Measurements from ENCODE around the gene GPR156.
"Not testable (repeated sequence)": the region's sequence is repeated elsewhere in the genome, so short reads cannot be mapped to it uniquely, and the experiment has no call there.

Gene GPR156

DNA sequence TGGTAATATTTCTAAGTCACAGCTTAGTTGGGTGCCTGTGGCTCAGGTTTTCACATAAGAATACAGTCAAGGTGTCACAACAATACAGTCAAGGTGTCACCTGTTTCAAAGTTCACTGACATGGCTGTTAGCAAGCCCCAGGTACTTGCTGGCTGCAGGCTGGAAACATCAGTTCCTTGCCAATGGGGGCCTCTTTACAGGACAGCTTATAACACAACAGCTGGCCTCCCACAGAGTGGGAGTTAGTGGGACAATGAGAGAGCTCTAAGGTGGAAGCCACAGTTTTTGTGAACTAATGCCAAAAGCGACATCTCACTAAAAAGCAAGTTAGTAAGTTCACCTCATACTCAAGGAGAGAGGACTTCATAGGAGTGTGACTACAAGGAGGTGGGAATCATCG is 45.4 kb downstream of the GPR156 start:
- H3K9me3 Mint-ChIP-seq, result no peaks in the 10 kb centered on the region
- DNase-seq (no peak), ATAC-seq (no peak)
- H3K4me3 Mint-ChIP-seq, result no peak overlapping the region
- peaks cover 22% of the 10 kb centered on the region for H3K27me3 Mint-ChIP-seq
- no peaks in the 10 kb centered on the region for H3K4me1 Mint-ChIP-seq
- no peak overlapping the region for H3K27ac Mint-ChIP-seq
- H3K36me3 Mint-ChIP-seq (ENCODE audit: low read depth), result no peaks in the 10 kb centered on the region

DNA sequence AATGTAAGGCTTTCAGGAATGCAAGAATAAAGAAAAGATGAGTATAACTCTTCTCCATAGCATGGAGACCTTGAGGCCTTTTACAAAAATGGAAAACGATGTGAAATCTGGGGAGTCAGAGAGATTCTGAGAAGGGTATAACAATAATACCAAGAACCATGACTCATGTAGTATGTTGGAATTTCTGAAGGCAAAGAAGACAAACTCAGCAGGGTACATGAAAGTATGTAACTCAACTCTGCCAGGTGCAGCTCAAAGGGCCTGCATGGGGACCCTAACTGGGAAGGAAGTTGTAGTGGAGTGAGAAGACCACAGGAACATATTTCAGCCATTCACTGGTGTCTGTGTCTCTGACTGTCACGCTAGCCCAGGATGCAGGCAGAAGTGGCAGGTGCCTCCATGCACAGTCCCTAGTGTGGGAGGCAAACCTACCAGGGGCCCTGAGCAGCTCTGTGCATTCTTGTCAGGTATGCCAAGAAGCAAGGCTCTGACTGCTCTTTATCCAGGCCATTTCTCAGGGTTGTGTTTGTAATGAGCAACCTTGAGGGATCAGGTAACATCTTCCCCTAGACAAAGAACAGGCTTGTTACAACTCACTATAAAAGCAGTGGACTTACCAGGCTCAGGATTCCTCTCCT is 57.2 kb downstream of the GPR156 start:
- Mint-ChIP-seq H3K36me3 (ENCODE audit: low read depth) (no peaks in the 10 kb centered on the region), H3K4me1 (peaks cover 4% of the 10 kb centered on the region), H3K27me3 (no peaks in the 10 kb centered on the region), H3K27ac (no peak overlapping the region), H3K9me3 (no peaks in the 10 kb centered on the region), H3K4me3 (no peak overlapping the region)
- peak; percentile 46 for ATAC-seq
- no peak for DNase-seq

GRCh38 chr3:120224237-120224636 is 60.8 kb downstream of the GPR156 start:
- no peaks in the 10 kb centered on the region for H3K9me3 Mint-ChIP-seq
- H3K36me3 Mint-ChIP-seq (ENCODE audit: low read depth), result no peaks in the 10 kb centered on the region
- no peak overlapping the region for H3K27ac Mint-ChIP-seq
- peaks cover 4% of the 10 kb centered on the region for H3K4me1 Mint-ChIP-seq
- DNase-seq, result no peak
- ATAC-seq, result no peak
- H3K4me3 Mint-ChIP-seq, result no peak overlapping the region
- H3K27me3 Mint-ChIP-seq, result peaks cover 2% of the 10 kb centered on the region

GRCh38 chr3:120218981-120219380 is 66.0 kb downstream of the GPR156 start:
- Mint-ChIP-seq H3K9me3 (no peaks in the 10 kb centered on the region), H3K27me3 (peaks cover 2% of the 10 kb centered on the region), H3K4me3 (no peak overlapping the region), H3K27ac (no peak overlapping the region), H3K36me3 (ENCODE audit: low read depth) (no peaks in the 10 kb centered on the region), H3K4me1 (no peaks in the 10 kb centered on the region)
- no peak for ATAC-seq
- DNase-seq, result no peak

DNA sequence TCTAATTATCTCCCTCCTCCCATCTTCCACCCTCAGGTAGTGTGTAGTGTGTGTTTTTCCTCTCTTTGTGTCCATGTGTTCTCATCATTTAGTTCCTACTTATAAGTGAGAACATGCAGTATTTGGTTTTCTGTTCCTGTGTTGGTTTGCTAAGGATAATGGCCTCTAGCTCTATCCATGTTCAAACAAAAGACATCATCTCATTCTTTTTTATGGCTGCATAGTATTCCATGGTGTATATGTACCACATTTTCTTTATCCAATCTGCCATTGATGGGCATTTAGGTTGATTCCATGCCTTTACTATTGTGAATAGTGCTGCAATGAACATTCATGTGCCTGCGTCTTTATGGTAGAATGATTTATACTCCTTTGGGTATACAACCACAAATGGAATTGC is 68.4 kb downstream of the GPR156 start:
- not testable (repeated sequence) for H3K27me3 Mint-ChIP-seq; H3K4me1 Mint-ChIP-seq; H3K9me3 Mint-ChIP-seq; ATAC-seq; H3K27ac Mint-ChIP-seq; DNase-seq; H3K4me3 Mint-ChIP-seq; H3K36me3 Mint-ChIP-seq (ENCODE audit: low read depth)

GRCh38 chr3:120214176-120214575 is 70.8 kb downstream of the GPR156 start:
- peaks cover 4% of the 10 kb centered on the region for H3K27me3 Mint-ChIP-seq
- no peaks in the 10 kb centered on the region for H3K36me3 Mint-ChIP-seq (ENCODE audit: low read depth)
- ATAC-seq, result no peak
- H3K27ac Mint-ChIP-seq, result no peak overlapping the region
- no peak overlapping the region for H3K4me3 Mint-ChIP-seq
- no peaks in the 10 kb centered on the region for H3K9me3 Mint-ChIP-seq
- H3K4me1 Mint-ChIP-seq, result no peaks in the 10 kb centered on the region
- no peak for DNase-seq

DNA sequence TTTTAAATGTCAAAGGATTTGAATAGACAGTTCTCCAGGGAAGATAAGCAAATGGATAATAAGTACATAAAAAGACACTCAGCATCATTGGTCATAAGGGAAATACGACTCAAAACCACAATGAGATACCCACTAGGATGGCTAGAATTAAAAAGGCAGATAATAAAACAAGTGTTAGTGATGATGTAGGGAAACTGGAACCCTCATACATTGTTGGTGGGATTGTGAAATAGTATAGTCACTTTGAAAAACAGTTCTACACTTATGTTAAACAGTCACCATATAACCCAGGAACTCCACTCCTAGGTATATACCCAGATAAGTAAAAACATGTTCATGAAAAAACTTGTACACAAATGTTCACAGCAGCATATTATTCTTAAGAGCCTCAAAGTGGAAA is 72.5 kb downstream of the GPR156 start:
- DNase-seq, result no peak
- Mint-ChIP-seq H3K27me3 (peaks cover 7% of the 10 kb centered on the region), H3K36me3 (ENCODE audit: low read depth) (no peaks in the 10 kb centered on the region), H3K27ac (no peak overlapping the region), H3K9me3 (no peaks in the 10 kb centered on the region), H3K4me1 (no peaks in the 10 kb centered on the region), H3K4me3 (no peak overlapping the region)
- ATAC-seq, result no peak

GRCh38 chr3:120209425-120209824 is 75.6 kb downstream of the GPR156 start:
- DNase-seq, result no peak
- no peak for ATAC-seq
- H3K27ac Mint-ChIP-seq, result no peak overlapping the region
- H3K4me3 Mint-ChIP-seq, result no peak overlapping the region
- no peaks in the 10 kb centered on the region for H3K4me1 Mint-ChIP-seq
- H3K27me3 Mint-ChIP-seq, result peaks cover 7% of the 10 kb centered on the region
- no peaks in the 10 kb centered on the region for H3K9me3 Mint-ChIP-seq
- no peaks in the 10 kb centered on the region for H3K36me3 Mint-ChIP-seq (ENCODE audit: low read depth)

- H3K36me3 Mint-ChIP-seq (ENCODE audit: low read depth), result no peaks in the 10 kb centered on the region
- DNase-seq (no peak), ATAC-seq (no peak)
- H3K4me1 Mint-ChIP-seq, result no peaks in the 10 kb centered on the region
- no peaks in the 10 kb centered on the region for H3K9me3 Mint-ChIP-seq
- no peak overlapping the region for H3K4me3 Mint-ChIP-seq
- peaks cover 2% of the 10 kb centered on the region for H3K27me3 Mint-ChIP-seq
- H3K27ac Mint-ChIP-seq, result no peak overlapping the region
Observed at GRCh38 chr3:120204338-120204737, 80.7 kb downstream of the GPR156 start.

GRCh38 chr3:120203621-120204020 is 81.4 kb downstream of the GPR156 start:
- Mint-ChIP-seq H3K36me3 (ENCODE audit: low read depth) (no peaks in the 10 kb centered on the region), H3K4me1 (no peaks in the 10 kb centered on the region), H3K9me3 (no peaks in the 10 kb centered on the region), H3K4me3 (no peak overlapping the region), H3K27me3 (peaks cover 2% of the 10 kb centered on the region), H3K27ac (no peak overlapping the region)
- ATAC-seq (no peak), DNase-seq (no peak)

- no peaks in the 10 kb centered on the region for H3K36me3 Mint-ChIP-seq (ENCODE audit: low read depth)
- H3K4me1 Mint-ChIP-seq, result no peaks in the 10 kb centered on the region
- no peaks in the 10 kb centered on the region for H3K9me3 Mint-ChIP-seq
- H3K27me3 Mint-ChIP-seq, result peaks cover 1% of the 10 kb centered on the region
- DNase-seq (no peak), ATAC-seq (no peak)
- H3K27ac Mint-ChIP-seq, result no peak overlapping the region
- no peak overlapping the region for H3K4me3 Mint-ChIP-seq
Observed at GRCh38 chr3:120203016-120203415, 82.0 kb downstream of the GPR156 start.

DNA sequence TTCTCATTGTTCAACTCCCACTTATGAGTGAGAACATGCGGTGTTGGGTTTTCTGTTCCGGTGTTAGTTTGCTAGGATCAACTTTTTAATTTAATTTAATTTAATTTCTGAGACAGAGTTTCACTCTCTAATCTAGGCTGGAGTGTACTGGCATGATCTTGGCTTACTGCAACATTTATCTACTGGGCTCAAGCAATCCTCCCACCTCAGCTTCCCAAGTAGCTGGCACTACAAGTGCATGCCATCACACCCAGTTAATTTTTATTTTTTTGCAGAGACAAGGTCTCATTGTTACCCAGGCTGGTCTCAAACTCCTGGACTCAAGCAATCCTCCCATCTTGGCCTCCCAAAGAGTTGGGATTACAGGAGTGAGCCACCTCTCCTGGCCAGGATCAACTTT is 82.7 kb downstream of the GPR156 start:
- ATAC-seq, result no peak
- H3K4me1 Mint-ChIP-seq, result no peaks in the 10 kb centered on the region
- H3K4me3 Mint-ChIP-seq, result no peak overlapping the region
- H3K36me3 Mint-ChIP-seq (ENCODE audit: low read depth), result no peaks in the 10 kb centered on the region
- no peak for DNase-seq
- H3K27ac Mint-ChIP-seq, result no peak overlapping the region
- no peaks in the 10 kb centered on the region for H3K27me3 Mint-ChIP-seq
- H3K9me3 Mint-ChIP-seq, result no peaks in the 10 kb centered on the region

DNA sequence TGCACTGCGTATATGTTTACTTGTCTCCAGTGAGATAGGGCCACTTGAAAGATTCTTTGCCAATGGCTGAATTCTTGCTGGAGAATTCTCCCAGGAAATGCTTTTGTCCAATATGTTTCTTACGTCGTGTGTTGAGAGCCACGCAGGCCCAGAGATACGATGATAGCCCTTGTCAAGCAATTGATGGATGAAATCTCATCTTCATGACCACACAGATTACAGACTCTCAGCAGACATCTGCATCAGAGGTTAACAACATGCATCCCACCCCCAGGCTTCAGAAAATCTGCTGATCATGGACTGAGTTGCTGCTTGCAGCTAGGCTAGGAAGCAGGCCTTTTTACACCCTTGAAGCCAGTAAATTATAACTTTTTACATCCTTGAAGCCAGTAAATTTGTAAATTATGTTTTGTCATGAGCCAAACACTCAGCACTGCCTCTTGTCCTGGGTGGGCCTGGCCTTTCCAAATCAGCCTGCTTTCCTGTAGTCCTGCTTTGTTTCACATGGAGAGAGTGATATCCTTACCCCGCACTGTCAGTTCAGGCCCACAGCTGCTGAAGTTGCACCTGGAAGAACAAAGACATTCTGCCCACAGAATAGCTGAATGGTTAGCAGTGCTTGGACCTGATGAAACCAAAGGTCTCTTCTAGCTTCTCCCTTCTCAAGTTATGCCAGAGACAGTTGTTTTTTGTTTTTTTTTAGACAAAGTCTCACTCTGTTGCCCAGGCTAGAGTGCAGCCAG is 84.4 kb downstream of the GPR156 start:
- H3K9me3 Mint-ChIP-seq, result no peaks in the 10 kb centered on the region
- no peak overlapping the region for H3K27ac Mint-ChIP-seq
- H3K4me1 Mint-ChIP-seq, result no peaks in the 10 kb centered on the region
- no peak overlapping the region for H3K4me3 Mint-ChIP-seq
- no peaks in the 10 kb centered on the region for H3K27me3 Mint-ChIP-seq
- no peak for ATAC-seq
- no peak for DNase-seq
- H3K36me3 Mint-ChIP-seq (ENCODE audit: low read depth), result no peaks in the 10 kb centered on the region

GRCh38 chr3:120198305-120198878 is 86.6 kb downstream of the GPR156 start:
- no peak overlapping the region for H3K27ac Mint-ChIP-seq
- H3K27me3 Mint-ChIP-seq, result no peaks in the 10 kb centered on the region
- ATAC-seq (no peak), DNase-seq (no peak)
- H3K9me3 Mint-ChIP-seq, result no peaks in the 10 kb centered on the region
- H3K4me3 Mint-ChIP-seq, result no peak overlapping the region
- H3K36me3 Mint-ChIP-seq (ENCODE audit: low read depth), result no peaks in the 10 kb centered on the region
- no peaks in the 10 kb centered on the region for H3K4me1 Mint-ChIP-seq

GRCh38 chr3:120196812-120197211 is 88.2 kb downstream of the GPR156 start:
- Mint-ChIP-seq H3K27ac (no peak overlapping the region), H3K36me3 (ENCODE audit: low read depth) (no peaks in the 10 kb centered on the region), H3K4me3 (no peak overlapping the region), H3K27me3 (no peaks in the 10 kb centered on the region), H3K9me3 (no peaks in the 10 kb centered on the region), H3K4me1 (no peaks in the 10 kb centered on the region)
- DNase-seq (no peak), ATAC-seq (no peak)
